Activated T-helper 2 cell treated with anti-CD3 and anti-CD28 coated beads, Interferon-gamma antibody, Interleukin-2, Interleukin-4, amounts not matched to agents 10 μg/mL and 5 μg/mL and 100 μg/mL, durations not matched to agents 14 hours and 24 hours and 36 hours (primary cell): ENCODE measurements around the gene MT1G. TPM values are rescaled to one million over a fixed set of nuclear protein-coding genes. Genes with fewer than 3 reads are reported as not detected.
"Not testable (repeated sequence)": the region's sequence is repeated elsewhere in the genome, so short reads cannot be mapped to it uniquely, and the experiment has no call there.

Experiments
- DNase-seq: peaks from one replicate; pipeline ENCODE4 v3.0.0; 2021; ENCODE audit warnings: low spot score
- H3K27ac Mint-ChIP-seq: one replicate; pipeline ENCODE4 v1.8.0; 2021; ENCODE audit warnings: mixed read lengths
- H3K27me3 Mint-ChIP-seq: one replicate; pipeline ENCODE4 v1.8.0; 2021; ENCODE audit warnings: low read depth, mixed read lengths
- H3K36me3 Mint-ChIP-seq: one replicate; pipeline ENCODE4 v1.8.0; 2021; ENCODE audit warnings: low read depth, mixed read lengths
- H3K4me1 Mint-ChIP-seq: one replicate; pipeline ENCODE4 v1.8.0; 2021; ENCODE audit warnings: low read depth, mixed read lengths
- H3K4me3 Mint-ChIP-seq: one replicate; pipeline ENCODE4 v1.8.0; 2021; ENCODE audit warnings: low read depth, mild to moderate bottlenecking, moderate library complexity, mixed read lengths
- H3K9me3 Mint-ChIP-seq: one replicate; pipeline ENCODE4 v1.8.0; 2021; ENCODE audit warnings: mixed read lengths
- intact Hi-C: fragments of 100-400 bp; cut with micrococcal nuclease; formaldehyde crosslinking; loops from one replicate; pipeline ENCODE4 v1.15.1; 2023
- total RNA-seq: library from RNA; stranded (reverse); gene quantifications from 2 replicates; pipeline ENCODE4 v1.2.3, GENCODE V29; 2022

Gene MT1G
- 21.1 and 24.5 TPM in 2 replicates for total RNA-seq

DNA sequence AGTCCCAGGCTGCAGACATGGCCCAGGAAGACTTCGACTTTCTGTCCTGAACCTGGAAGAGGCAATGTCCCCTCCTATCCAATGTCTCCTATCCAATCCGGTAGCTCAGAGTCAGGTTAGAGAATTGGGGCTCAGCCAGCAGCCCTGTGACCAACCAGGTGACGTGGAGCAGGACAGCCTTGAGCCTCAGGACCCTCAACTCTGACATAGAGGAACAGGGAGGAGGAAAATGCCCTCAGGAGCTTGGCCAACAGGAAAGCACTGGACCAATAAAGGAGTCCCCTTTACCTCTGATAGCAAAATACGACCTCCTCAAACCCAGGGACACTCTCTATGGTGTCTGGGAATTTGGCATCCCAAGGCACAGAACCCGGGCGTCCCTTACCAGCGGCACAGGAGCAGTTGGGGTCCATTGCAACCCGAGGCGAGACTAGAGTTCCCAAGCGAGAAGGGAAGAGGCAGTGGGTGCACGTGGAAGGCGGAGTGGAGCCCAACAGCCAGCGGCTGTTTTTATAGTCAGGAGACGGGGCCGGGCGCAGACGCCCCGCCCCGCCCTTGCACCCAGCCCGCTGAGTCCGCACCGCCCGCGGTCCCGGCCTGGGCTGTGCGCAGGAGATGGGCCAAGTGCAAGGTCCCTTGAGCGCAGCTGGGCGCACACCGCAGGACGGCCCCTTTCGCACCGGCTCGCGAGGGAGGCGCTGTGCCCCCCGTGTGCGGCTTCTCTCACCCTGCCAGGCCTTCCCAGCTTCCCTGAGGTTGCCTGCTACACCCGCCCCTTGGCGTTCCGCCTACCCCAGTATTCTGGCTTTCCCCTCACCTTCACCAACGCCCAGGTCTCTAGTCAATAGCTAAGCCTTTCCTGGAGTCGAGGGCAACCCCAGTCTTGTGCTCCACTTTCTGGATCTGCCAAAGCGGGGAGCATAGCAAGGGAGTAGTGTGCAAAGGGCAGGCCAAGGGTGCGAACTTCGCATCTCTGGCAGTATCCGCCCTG is at the start of gene MT1G:
Gene MT1G, minus strand, starts transcription at position 485 of the 991 bp plus-strand sequence. Its CDS starts 72 bp downstream, at position 413.
- Mint-ChIP-seq H3K27me3 (peaks cover 46% of the 10 kb centered on the region), H3K4me3 (no peak within 1 kb of the TSS), H3K27ac (no peak within 1 kb of the TSS), H3K36me3 (no peaks in the 10 kb centered on the region), H3K4me1 (peaks cover 49% of the 10 kb centered on the region), H3K9me3 (no peaks in the 10 kb centered on the region)
- intact Hi-C loops, result loop anchor here (2.0 to 5.0 kb wide), 3 partner anchors 15 to 57 kb away; partner anchors contain the start of genes MT1M and MT1X
- DNase-seq, result peak; percentile 40

DNA sequence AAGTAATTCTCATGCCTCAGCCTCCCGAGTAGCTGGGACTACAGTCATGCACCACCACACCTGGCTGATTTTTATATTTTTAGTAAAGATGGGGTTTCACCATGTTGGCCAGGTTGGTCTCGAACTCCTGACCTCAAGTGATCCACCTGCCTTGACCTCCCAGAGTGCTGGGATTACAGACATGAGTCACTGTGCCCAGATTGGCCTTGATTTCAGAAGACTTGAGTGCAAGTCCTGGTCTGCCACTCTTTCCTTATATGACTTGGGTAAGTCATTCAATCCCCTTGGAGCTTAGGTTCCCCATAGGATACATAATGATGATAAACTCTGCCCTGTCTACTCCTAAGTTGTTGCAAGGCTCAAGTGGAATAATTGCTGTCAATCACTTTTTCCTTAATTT is 49.7 kb upstream of the MT1G start:
- H3K27ac Mint-ChIP-seq, DNase-seq, intact Hi-C loops, H3K4me3 Mint-ChIP-seq, H3K4me1 Mint-ChIP-seq, H3K9me3 Mint-ChIP-seq, H3K36me3 Mint-ChIP-seq: not testable (repeated sequence)
- H3K27me3 Mint-ChIP-seq, result peaks cover 12% of the 10 kb centered on the region

DNA sequence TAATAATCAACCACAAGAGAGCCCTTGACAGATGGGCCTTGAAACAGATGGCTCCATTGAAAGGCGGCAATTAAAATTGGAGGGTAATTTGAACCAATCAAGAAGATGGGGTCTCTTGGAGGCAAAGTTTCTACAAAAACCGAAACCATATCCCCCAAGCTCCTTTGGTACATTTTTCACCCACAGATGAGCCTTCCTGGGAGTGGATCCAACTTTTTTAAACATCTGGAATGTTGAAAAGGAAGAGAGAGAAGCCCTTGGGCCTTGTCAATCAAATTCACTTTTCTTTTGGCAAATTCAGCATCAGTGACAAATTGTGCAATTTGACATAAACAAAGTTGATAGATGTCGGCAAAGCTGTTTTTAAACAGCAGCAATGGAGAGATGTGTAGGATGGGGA is 48.9 kb upstream of the MT1G start:
- H3K27ac Mint-ChIP-seq, result no peak overlapping the region
- no peak overlapping the region for H3K4me3 Mint-ChIP-seq
- peaks cover 10% of the 10 kb centered on the region for H3K27me3 Mint-ChIP-seq
- DNase-seq, result no peak
- H3K9me3 Mint-ChIP-seq, result no peaks in the 10 kb centered on the region
- intact Hi-C loops, result no loop called here
- no peaks in the 10 kb centered on the region for H3K36me3 Mint-ChIP-seq
- H3K4me1 Mint-ChIP-seq, result no peaks in the 10 kb centered on the region

DNA sequence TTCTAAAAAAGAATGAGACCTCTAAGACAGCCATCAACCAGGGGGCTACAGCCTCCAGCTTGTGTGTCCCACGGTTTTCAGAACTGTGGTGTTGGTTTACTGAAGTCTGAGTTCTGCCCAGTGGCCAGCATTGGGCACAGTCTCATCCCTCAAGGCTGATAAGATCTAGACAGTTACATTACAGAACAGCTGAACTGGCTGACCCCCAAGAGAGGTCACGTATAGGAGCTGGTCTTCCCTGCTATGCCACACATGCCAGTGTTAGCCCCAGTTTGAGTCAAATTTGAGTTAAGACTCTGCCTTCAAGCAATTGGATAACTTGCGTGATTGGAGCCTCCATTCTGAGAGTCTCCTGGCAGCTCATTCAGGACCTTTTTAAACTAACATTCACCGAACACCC is 47.3 kb upstream of the MT1G start:
- Mint-ChIP-seq H3K4me3 (no peak overlapping the region), H3K27ac (no peak overlapping the region), H3K27me3 (peaks cover 6% of the 10 kb centered on the region), H3K36me3 (no peaks in the 10 kb centered on the region), H3K4me1 (no peaks in the 10 kb centered on the region), H3K9me3 (no peaks in the 10 kb centered on the region)
- intact Hi-C loops, result no loop called here
- DNase-seq, result no peak

DNA sequence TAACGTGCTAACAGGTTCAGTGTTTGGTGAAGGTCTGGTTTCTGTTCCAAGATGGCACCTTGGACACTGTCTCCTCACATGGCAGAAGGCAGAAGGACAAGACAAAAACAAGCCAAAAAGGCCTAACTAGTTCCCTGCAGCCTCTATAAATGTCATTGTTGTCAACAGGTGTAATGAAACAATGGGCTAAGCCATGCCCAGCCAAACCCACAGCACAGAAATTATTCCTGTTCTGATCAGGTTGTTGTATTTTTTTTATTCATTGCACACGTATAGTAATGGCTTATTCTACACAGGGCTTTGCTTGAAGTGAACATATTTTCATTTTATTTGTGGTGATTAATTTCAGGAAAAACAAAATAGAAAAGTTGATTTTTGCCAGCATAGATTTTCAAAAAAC is 45.9 kb upstream of the MT1G start:
- no peak for DNase-seq
- intact Hi-C loops, result no loop called here
- Mint-ChIP-seq H3K27me3 (peaks cover 5% of the 10 kb centered on the region), H3K36me3 (no peaks in the 10 kb centered on the region), H3K27ac (no peak overlapping the region), H3K4me1 (peaks cover 10% of the 10 kb centered on the region), H3K9me3 (no peaks in the 10 kb centered on the region), H3K4me3 (no peak overlapping the region)

DNA sequence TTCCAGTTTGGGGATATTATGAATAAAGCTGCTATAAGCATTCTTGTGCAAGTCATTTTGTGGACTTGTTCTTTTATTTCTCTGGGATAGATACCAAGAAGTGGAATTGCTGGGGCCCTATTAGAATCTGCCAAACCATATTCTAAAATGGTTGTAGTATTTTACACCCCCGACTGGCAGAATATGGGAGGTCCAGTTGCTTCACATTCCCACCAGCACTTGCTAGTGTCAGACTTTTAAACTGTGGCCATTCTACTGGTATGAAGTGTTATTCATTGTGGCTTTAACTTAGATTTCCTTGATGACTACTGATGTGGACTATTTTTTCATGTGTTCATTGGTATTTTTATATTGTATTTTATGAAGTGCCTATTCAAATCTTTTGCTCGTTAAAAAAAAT is 44.0 kb upstream of the MT1G start:
- Mint-ChIP-seq H3K36me3 (no peaks in the 10 kb centered on the region), H3K4me3 (no peak overlapping the region), H3K4me1 (peaks cover 17% of the 10 kb centered on the region), H3K27ac (no peak overlapping the region), H3K9me3 (no peaks in the 10 kb centered on the region), H3K27me3 (peaks cover 1% of the 10 kb centered on the region)
- DNase-seq, result no peak
- intact Hi-C loops, result no loop called here

DNA sequence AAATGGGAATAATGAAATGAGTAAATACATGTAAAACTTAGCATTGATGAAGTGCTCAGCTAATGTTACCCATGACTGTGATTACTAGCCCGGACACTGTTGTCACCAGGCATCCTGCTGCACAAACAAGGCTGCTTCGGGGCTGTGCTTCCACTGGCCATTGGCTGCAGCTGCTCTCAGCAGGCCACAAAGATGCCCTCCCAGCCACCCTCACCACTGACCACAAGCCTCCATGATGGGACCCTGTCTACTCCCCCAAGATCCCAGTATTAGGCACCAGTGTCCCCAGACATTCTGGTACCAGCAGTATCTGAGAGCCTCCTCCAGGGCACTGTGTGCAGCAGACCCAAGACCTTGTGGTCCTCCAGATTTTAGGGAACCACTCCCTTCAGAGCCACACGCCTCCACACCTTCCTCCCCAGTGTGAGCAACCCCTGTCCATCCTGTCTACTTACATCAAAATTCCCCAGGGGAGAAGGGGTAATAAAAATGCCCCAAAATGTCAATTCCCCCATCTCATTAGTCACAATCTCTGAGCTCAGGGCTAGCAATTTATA is 42.4 kb upstream of the MT1G start:
- no peak for DNase-seq
- peaks cover 21% of the 10 kb centered on the region for H3K4me1 Mint-ChIP-seq
- no peak overlapping the region for H3K27ac Mint-ChIP-seq

DNA sequence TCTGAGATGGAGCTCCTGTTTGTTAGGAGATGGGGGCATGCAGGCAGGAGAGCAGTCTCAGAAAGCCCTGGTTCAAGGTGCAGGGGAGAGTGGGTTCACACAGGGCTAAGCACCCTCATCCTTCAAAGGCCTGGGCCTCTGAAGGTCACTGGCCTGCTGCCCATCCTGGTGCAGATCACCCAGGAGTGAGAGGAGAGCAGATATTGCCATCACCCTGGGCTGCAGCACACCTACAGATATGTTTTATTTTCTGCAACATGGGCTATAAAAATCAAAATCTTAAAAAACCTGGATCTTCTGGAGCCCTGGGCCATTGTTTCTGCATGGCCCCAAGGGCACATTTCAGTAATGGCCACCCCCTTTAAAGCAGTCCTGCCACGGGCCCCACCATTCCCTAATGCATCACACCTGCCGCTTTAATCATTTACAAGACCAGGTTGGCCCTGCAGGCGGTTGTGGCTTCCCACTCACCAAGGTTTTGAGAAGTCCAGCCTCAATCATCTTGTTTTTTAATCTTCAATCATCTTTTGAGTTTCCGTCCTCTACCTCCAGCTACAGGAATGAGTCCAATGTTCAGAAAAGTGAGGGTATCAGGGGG is 41.7 kb upstream of the MT1G start:
- no peaks in the 10 kb centered on the region for H3K9me3 Mint-ChIP-seq
- peaks cover 21% of the 10 kb centered on the region for H3K4me1 Mint-ChIP-seq
- no peak overlapping the region for H3K4me3 Mint-ChIP-seq
- H3K36me3 Mint-ChIP-seq, result no peaks in the 10 kb centered on the region
- H3K27ac Mint-ChIP-seq, result no peak overlapping the region
- intact Hi-C loops, result no loop called here
- DNase-seq, result no peak
- H3K27me3 Mint-ChIP-seq, result peaks cover 1% of the 10 kb centered on the region

More for the DNA sequence above, 42.4 kb upstream of the MT1G start:
- Mint-ChIP-seq H3K27me3 (peaks cover 1% of the 10 kb centered on the region), H3K36me3 (no peaks in the 10 kb centered on the region), H3K4me3 (no peak overlapping the region), H3K9me3 (no peaks in the 10 kb centered on the region)
- intact Hi-C loops, result no loop called here

DNA sequence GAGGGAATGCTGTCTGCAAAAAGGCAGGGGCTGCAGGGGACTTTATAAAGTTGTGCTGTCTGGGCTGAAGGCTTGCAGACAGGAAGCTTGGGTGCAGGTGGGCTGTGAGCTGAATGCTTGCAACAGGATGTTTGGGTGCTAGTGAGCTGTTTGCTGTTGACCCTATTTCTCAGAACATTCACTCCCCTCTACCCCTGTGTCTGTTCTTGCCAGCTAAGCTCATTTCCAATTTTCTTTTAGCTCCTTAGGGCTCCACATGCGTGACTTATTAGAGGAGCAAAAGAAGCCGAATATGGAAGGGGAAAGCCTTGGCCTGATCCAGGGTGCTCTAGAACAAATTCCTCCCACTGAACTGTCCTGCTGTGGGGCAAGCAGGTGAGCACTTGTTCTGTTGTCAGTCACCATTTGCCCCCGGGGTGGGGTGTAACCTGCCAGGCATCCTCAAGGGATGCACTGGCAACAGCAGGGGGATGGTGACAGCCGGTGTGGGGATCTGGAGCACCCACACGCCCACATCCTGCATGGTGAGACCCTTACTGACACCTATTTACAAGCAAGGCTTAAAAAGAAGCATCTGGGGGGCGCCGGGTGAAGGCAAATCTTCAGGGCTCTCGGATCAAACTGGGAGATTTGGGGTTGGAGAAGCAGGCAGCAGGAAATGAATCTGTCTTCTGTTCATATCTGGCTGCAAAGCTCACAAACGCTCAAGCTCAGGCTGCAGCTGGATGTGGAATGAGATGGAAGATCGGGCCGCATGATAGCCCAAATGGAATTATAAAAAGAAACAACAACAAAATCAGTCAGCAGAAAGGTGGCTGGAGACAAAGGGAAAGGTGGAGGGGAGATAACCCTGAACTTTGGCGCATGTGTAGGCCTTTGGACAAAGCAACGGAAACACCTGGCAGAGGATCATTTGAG is 40.9 kb upstream of the MT1G start:
- H3K27ac Mint-ChIP-seq, result peak overlapping the region; percentile 14
- intact Hi-C loops, result no loop called here
- no peak for DNase-seq
- peaks cover 1% of the 10 kb centered on the region for H3K27me3 Mint-ChIP-seq
- no peaks in the 10 kb centered on the region for H3K36me3 Mint-ChIP-seq
- H3K4me1 Mint-ChIP-seq, result peaks cover 21% of the 10 kb centered on the region
- no peak overlapping the region for H3K4me3 Mint-ChIP-seq
- H3K9me3 Mint-ChIP-seq, result no peaks in the 10 kb centered on the region

DNA sequence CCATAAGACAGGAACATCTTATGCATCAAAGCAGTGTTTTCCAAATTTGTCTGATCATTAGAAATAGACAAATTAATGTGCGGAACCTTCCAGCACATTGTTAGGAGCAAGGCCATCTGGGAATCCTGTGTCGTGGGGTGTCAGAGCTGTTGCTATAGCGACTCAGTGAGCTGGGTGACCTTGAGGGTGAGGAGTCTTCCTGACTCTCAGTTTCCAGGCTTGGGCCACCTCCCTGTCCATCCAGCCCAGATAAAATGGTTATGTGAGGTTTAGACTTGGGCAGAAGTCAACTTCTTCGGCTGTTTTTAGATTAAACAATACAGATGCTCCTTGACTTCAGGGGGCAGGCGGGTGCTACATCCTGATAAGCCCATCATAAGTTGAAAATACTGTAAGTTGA is 35.0 kb upstream of the MT1G start:
- Mint-ChIP-seq H3K36me3 (no peaks in the 10 kb centered on the region), H3K27me3 (no peaks in the 10 kb centered on the region), H3K9me3 (no peaks in the 10 kb centered on the region), H3K27ac (no peak overlapping the region), H3K4me1 (peaks cover 12% of the 10 kb centered on the region), H3K4me3 (no peak overlapping the region)
- no peak for DNase-seq
- intact Hi-C loops, result loop anchor here (1.0 to 2.0 kb wide), 7 partner anchors 20 to 188 kb away; partner anchors contain the start of genes MT1X and NUP93

DNA sequence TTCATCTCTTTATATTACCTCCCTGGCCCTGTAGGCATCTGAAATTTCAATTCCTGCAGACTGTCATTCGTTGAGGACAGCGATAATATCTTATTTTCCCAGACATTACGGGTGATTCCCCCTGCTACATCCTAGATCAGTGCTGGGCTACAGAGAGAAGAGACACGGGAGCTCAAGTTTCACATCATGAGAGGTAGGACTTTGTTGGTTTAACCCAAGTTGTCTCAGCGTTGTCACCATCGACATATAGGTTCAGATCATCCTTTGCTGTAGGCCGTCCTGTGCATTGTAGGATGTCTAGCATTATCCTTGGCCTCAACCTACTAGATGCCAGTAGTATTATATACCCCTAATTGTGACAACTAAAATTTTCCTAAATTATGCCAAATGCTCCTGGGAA is 33.7 kb upstream of the MT1G start:
- DNase-seq, result no peak
- no peak overlapping the region for H3K27ac Mint-ChIP-seq
- H3K9me3 Mint-ChIP-seq, result no peaks in the 10 kb centered on the region
- no peaks in the 10 kb centered on the region for H3K27me3 Mint-ChIP-seq
- intact Hi-C loops, result no loop called here
- H3K4me3 Mint-ChIP-seq, result no peak overlapping the region
- no peaks in the 10 kb centered on the region for H3K36me3 Mint-ChIP-seq
- peaks cover 12% of the 10 kb centered on the region for H3K4me1 Mint-ChIP-seq

DNA sequence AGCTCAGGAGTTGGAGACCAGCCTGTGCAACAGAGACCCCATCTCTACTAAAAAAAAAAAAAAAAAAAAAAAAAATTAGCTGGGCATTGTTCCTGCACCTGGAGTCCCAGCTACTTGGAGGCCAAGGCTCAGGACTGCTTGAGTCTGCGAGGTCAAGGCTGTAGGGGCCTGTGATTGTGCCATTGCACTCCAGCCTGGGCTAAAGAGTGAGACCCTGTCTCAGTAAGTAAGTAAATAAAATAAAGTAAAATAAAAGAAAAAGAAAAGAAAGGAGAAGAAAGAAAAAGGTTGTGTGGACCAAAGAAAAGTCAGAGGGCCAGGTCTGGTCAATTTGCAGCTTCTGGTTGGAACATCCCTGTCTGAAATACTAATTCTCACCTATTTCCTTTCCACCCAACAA is 32.8 kb upstream of the MT1G start:
- no peaks in the 10 kb centered on the region for H3K36me3 Mint-ChIP-seq
- intact Hi-C loops, result no loop called here
- DNase-seq, result no peak
- no peaks in the 10 kb centered on the region for H3K9me3 Mint-ChIP-seq
- H3K4me3 Mint-ChIP-seq, result no peak overlapping the region
- peaks cover 11% of the 10 kb centered on the region for H3K4me1 Mint-ChIP-seq
- H3K27me3 Mint-ChIP-seq, result no peaks in the 10 kb centered on the region
- H3K27ac Mint-ChIP-seq, result no peak overlapping the region
